Superior temporal gyrus (tissue), 1 donor: ENCODE results near the gene RSPO4.

ENCODE experiments used
- DNase-seq: peaks from one replicate; pipeline ENCODE4 v3.0.0-alpha.2; 2016; ENCODE audit errors: extremely low spot score

The RSPO4 gene

DNA sequence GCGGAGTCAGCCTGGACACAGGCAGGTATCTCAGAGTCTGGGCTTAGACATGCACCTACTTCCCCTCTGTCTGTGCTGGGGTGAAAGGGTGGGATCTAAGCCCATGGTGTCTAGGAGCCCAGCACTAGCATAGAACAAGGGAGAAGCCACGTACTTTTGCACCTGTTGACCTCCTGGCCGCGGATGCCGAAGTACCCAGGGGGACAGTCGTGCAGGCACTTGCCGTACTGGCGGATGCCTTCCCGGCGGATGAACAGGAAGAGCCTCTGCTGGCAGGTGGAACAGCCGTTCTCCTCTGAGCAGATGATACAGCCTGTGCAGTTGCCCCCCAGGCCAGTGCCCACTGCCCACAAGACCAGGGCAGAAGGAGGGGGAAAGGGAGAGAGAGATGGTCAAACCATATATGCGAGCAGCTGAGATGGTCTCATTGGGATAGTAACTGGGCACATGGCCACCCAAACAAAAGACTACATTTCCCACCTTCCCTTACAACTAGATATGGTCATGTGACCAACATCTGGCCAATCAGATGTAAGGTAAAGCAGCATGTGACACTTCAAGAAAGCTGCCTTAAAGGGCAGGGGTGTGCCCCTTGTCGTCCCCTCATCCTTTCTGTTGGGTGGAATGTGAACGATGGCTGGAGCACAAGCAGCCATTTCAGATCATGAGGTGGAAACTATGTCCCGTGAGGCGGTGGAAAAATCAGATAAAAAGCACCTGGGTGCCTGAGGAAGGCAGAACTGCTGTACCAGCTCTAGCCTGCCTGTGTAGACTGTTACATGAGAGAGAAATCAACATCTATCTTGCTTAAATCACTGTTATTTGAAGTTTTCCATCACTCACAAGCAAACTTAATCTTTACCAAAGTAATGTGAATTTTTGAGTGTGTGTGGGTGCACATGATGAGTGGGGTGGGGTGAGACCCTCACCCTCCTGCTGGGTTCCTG, 34.0 kb downstream of the RSPO4 start:
- no peak for DNase-seq

DNA sequence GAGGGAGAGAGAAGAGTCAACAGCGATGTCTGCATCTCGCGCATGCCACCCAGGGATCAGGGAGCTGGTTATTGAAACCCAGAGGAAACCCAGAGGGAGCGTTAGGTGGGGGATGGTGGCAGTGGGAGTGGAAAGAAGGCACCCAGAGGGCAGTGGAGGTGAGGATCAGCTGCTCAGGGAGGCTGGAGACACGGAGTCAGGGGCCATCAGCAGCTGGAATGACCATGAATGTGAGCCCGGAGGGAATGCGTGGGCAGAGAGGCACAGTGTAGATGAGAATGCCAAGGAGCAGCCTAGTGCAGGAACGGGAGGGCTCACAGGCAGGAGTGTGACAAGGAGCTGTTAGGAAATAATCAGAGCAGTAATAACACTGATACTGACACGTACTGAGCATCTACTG, 36.2 kb downstream of the RSPO4 start:
- DNase-seq, result no peak

DNA sequence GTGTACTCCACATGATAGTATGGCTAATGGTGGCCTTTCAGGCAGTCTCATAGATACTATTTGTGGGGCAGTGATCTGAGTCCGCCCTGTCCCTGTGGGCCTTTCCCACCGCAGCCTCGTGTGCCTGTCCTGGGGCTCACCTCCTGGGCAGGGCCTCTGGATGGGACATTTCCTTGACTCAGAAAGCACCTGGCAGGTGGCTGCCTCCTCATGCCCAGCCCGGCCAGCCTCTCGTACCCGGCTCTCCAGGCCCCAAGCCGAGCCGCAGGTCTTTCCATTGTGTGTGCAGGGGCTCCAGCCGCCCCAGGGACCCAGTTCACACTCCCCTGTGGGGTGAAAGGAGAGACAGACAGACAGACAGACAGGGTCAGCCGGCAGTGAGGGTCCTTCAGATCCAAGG, 38.3 kb downstream of the RSPO4 start:
- no peak for DNase-seq

DNA sequence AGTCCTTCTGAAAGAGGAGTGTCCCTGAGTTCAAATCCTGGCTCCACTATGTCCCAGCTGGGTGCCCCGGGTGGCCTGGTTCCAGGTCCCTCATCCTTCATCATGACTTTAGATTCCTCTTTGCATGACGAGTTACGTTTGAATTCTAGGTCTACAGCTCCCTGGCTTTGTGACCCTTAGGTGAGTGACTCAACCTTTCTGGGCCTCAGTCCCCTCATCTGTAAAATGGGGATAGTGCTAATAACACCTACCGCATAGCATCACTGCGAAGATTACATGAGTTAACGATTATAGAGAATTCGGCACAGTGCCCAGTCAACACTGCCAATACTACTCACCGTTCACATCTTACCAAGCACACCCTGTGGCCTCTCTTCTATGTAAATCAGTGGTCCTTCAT, 39.4 kb downstream of the RSPO4 start:
- DNase-seq, result no peak

DNA sequence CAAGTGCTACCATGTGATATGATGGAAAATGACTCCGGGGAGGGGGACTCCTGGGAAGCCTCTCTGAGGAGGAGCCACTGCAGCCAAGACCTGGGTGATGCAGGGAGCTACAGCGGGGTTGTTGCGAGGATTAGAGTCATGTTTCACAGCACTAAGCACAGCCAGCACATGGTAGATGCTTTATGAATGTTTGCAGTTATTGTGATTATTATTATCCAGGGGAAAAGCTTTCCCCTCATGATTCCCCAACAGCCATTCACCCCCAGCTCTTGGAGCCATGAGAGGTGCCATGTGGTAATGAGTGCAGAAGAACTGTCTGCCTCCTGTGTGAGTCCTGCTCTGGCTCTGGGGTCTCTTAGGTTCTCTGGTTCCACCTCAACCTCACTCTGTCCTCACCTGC, 39.9 kb downstream of the RSPO4 start:
- DNase-seq, result no peak

DNA sequence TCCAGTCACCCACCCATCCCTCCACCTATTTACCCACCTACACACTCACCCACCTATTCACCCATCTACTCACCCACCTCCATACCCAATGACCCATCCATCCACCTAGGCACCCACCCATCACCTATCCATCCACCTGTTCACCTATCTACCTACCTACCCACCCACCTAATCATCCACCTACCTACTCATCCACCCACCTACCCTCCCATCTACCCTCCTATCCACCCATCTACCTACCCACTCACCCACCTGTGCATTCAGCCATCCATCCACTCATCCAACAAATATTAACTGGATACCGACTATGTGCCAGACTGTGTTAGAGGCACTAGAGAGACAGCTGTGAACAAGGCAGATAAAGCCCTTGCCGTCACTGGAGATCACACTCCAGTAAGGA, 40.3 kb downstream of the RSPO4 start:
- DNase-seq, result no peak

DNA sequence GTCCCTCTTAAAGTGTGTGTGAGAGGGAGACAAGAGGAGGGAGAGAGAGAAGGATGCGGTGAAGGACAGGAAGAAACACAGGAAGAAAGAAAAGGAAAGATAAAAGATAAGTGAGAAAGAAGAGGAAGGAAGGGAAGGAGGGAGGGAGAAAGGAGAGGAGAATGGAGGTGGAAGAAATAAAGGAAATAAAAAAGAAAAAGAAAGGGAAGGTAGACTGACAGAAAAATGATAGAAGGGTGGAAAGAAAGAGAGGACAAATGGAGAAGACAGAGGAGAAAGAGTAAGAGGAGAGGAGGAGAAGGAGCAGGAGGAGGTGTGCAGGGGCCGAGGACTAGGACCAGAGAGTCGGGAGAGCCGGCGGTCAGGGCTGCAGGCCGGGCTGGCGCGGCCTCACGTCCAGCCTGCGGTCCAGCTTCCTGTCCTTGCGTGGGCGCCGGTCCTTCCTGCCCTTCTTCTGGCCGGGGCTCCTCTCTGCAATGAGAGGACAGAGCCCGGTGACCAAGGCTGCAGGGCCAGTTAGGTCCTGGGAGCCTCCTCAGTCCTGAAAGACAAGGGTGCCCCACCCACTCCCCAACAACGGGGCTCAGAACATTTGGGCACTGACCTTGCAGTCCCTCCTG, 42.0 kb downstream of the RSPO4 start:
- DNase-seq, result no peak

DNA sequence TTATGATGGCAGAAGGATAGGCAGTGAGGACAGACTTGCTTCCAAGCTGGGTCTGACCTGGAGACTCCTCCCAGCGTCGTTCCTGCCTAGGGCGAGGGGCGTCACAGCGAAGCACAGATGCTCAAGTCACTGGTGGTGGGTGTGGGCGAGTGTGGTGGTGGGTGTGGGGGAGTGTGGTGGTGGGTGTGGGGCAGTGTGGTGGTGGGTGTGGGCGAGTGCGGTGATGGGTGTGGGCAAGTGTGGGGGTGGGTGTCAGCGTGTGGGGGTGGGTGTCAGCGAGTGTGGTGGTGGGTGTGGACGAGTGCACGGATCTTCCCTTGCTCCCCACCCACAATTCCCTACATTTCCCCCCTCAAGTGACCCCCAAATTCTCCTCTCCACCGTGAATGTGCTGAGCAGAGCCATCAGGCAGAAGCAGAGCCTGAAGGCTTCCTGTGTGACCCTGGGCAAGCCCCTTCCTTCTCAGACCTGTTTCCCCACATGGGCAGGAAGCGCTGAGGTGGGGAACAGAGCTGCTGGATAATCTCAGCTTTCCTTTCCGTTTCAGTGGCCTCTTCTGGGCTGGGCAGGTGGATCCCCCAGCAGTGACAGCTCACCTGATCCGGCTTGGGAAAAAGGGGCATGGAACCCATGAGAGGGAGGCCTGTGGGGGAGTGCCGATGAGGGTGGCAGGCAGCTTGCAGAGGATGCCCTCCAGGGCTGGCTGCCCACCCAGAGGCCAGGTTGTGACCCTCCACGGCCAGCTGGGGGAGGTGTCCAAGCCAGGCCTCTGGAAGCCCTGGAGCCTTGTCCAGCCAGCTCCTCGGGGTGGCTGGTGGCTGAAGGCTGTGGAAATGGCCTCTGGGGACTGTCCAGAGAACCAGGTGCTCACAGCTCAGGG, 42.9 kb downstream of the RSPO4 start:
- DNase-seq, result no peak

DNA sequence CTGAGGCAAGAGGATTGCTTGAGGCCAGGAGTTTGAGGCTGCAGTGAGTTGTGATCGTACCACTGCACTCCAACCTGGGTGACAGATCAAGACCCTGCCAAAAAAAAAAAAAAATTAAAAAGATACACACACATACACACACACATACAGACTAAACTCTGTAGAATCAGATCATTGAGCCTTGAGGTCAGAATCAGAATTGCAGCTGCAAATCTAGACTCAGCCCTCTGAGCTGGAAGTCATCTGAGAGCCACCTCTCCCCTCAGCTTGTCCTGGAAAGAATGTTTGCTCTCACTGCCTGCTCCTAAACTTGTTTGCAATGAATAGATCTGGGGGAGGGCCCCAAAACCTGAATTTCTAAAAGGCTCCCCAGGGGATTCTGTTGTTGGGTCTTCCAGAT, 44.6 kb downstream of the RSPO4 start:
- DNase-seq, result no peak

DNA sequence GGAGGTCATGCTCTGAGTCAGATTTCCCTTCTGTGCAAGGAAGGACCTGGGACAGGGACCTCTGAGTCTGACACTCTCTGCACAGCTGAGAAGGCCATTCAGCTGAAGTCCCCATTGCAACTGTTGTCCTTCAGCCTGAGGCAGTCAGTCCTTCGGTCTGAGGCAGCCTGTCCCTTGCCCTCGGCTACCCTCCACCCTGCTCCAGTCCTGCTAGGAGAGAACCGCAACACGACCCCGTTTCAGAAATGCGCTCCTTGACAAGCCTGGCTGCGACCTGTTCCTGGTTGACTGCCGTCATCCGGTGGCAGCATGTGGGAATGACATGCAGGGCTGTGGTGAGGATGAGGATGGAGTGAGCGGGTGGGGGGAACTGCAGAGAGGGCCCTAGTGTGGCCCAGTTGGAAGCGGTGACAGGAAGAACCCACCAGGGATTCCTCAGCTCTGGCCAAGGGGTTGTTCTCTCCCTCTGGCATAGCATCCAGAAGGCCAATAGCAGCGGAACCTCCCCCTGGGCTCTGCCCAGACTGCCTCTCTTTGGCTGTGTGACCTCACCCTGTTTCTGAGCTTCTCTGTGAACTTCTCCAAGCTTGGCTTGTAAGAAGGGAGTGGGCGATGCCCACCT, 45.7 kb downstream of the RSPO4 start:
- DNase-seq, result peak; percentile 71

DNA sequence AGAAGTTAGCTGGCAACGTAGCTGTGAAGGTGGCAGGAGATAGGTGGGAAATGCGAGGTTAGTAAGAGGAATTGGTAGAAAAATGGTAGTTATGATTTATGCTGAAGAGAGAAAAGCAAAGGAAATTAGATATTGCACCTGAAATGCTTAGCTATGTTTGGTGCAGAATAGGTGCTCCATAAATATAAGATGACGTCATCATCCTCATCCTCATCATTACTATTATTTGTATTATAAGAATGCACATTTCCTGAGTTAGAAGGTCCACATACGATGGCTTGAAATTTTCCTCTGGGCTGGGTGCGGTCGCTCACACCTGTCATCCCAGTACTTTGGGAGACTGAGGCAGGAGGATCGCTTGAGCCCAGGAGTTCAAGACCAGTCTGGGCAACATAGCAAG, 46.5 kb downstream of the RSPO4 start:
- no peak for DNase-seq

DNA sequence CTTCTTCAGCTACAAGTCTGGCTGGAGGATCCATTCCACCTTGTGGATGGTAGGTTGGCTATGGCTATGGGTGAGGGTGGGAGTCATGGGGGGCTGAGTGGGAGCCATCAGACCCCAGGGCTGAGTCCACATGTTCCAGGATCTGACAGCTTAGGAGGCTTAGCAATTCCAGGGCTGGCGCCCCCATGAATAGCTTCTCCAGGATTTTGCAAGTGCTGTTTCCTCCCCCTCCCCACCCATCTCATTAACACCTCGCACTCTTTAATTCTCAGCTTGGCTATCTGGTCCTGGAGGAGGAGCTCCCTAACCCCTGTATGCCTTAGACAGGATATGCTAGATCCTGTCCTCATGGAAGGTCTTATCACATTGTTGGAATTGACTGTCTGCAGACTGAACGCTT, 47.0 kb downstream of the RSPO4 start:
- DNase-seq, result no peak

DNA sequence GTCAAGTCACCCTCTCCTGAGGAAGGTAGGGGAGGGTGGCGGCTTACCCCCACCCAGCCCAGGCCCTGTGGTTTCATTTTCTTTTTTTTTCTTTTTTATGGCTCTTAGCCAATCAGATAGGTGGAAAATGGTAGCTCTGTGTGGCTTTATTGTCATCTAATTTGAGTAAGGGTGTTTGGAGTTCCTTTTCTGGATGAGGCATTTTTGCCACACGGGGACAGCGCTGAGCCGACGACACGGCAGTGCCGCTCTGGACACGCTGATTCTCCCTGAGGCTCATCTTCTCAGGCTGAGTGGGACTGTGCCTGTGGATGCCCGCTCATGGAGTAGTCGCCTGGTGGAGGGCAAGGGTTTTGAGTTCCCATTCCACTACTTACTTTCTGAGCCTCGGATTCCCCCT, 48.4 kb downstream of the RSPO4 start:
- DNase-seq, result no peak

DNA sequence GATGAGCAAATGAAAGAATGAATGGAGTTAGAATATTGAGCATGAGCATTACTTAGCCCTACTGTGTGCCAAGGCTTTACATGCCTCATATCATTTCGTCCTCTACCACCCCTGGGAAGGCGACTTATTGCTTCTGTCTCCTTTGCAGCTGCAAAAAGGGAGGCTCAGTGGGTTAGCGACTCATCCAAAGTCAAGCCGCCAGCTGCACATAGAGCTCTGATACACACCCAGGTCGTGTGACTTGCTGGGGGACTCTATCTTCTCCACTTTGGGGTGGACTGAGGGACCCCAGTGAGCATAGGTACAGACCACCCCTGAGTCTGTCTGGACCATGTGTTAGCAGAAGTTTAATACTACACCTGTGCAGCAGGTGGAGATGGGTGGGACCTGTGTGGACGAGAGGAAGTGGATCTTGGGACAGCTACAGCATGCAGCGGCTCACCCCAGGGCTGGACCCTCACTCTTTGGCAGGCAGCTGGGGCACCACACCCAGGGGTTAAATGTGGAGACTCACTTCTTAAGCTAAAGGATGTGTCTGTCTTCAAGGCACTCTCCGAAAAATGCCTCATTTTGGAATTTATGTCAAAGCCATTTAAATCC, 49.8 kb downstream of the RSPO4 start:
- DNase-seq, result no peak

DNA sequence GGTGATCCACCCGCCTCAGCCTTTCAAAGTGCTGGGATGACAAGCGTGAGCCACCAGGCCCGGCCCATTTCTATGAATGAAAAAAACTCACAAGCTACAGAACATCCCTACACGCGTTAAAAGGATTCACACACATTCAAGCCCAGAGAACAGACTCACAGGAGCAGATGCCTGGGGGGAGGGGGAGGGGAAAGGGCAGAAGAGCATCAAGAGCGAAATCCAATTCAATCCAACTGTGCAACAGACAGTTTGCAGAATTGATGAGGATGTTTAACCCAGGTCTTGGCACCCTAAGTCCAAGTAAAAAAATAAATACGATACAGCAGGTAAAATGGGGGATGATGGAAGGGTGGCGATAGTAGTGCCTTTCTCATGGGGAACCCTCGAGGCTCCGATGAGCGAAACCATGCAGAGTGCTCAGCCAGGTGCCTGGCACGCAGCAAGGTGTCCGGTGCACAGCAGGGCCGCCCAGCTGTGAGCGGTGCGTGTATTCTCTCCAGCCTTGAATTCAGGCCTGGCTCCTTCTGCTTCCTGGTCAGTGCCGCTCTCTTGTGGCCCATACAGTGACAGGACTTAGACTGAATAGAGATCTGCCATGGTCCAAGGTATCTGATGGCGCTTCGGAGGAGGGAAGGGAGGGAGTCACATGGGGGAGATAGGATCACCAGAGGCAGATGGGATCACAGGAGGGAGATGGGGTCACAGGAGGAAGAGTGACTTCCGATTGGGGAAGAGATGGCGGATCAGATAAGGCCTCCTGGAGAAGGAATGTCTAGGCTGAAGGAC, 50.5 kb downstream of the RSPO4 start:
- DNase-seq, result no peak

DNA sequence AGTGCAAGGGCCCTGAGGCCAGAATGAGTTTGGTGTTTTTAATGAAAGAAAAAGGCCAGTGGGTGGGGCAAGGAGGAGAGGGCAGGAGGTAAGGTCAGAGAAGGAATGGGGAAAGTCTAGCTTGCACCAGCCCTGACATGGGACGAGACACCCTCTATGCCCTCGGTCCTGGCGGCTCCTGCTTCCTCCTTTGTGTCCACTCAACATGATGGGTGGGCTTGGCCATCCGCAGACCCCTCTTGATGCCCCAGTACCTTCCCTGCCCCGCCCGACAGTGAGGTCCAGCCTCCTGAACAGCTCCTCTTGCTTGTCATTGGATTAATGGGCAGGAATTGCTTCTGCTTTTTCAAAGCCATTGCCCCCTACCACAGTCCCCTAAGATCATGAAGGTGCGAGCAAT, 52.4 kb downstream of the RSPO4 start:
- no peak for DNase-seq

DNA sequence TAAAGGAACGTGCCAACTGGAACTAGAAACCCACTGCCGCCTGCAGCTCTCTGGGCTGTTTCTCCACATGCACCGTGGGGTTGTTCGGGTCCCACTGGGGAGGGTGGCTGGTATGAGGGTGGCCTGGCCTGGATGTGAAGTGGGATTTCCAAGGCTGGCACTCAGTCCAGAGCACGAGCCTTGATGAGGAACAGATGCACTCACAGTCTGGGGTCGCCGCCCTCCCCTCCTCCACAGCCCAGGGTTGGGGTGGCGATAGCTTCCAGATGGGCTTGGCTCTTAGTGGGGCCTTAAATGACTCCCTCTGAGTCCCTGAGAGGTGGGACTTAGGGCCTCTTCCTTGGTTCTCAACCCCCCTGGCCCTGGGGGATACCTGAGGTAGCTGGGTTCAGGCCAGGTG, 55.3 kb downstream of the RSPO4 start:
- no peak for DNase-seq

DNA sequence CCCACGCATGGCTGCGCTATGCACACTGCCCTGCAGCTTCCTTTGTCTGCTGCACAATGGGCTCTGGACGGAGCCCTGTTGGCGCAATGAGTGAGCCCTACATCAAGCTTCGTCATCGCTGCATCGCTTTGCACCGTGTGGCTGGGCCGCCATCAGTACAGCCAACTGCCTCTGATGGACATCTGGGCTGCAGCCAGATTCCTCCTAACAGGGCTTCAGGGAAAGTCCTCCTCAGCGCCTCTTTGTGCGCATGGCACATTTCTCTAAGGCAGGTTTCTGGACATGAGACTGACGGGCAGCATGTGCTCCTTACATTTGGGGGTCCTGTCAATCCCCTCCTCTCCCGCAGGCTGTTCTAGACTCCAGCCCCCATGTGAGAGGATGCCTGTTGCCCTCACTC, 56.3 kb downstream of the RSPO4 start:
- DNase-seq, result no peak

DNA sequence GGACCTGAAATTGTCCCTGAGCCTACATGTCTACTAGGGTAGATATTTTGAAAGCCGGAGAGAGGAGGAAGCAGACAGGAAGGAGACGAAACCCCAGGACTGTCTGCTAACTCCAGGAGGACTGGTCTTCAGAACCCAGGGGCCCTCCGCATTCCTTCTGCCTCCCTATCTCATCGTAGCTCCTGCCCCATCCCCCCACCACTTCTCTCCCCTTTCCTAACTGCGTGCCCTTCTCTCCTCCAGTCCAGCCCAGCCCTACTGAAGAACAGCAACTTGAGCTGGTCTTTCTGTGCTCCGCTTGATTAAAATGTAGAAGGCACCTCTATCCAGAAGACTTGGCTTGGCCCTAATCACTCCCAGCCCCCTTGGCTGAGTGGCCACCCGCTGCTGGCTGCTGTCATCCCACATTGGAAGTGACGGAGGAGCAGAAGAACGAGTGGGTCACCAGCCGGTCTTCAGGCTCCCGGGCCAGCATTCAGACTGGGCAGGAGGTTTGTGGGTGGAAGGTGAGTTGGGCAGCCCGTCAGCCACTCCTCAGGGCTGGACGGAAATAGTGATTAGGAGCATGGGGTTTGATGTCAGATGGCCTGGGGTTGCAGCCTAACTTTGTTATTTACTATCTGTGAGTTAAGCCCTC, 57.2 kb downstream of the RSPO4 start:
- no peak for DNase-seq

DNA sequence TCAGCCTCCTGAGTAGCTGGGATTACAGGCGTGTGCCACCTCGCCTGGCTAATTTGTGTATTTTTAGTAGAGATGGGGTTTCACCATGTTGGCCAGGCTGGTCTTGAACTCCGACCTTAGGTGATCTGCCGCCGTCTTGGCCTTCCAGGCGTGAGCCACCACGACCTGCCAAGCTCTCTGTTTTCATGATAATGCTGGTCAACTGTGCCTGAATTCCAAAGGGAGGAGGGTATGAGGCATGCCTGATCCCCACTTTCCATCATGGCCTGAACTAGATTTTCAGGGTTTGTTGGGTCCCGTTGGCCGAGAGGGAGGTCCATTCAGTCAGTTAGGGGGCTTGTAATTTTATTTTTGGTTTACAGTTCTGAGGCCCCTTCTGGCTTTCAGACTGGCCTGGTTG, 58.0 kb downstream of the RSPO4 start:
- no peak for DNase-seq
